Measurements from ENCODE around the gene SORBS1. TPM values are rescaled to one million over a fixed set of nuclear protein-coding genes. Genes with fewer than 3 reads are reported as not detected.

The SORBS1 gene
- total and polyA plus RNA-seq, 2 of the 13 experiments (the other 11 are each of a cell fraction or from before 2014, with no cell fraction given), result 16.8 to 39.8 TPM

DNA sequence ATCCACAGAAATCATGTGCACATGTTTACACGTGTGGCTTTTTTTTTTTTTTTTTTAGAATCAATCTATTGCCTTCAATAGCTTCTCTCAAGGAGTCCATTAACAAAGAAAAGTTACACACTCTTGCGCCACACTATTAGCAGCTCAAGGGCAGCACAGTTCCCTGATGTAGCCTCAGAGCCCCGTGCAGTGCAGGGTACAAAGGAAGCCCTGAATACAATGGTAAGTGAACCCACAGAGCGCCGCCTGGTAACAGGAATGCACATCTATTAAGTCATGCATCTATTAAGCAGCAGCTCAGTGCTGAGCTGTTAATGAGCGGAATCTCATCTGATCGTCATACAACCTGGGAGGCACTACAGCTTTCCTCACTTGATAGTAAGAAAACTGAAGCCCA is 156.7 kb downstream of the SORBS1 start (continued):
- TF ChIP-seq CREBL2 (CRISPR knock-in tag; IDR thresholded peaks at IDR 0.05; ENCODE audit: borderline replicate concordance) (no peak), ZNF331 (CRISPR knock-in tag; IDR thresholded peaks at IDR 0.05) (no peak), TEAD3 (CRISPR knock-in tag; optimal IDR thresholded peaks at IDR 0.05; ENCODE audit: borderline replicate concordance) (peak; percentile 35), ZNF3 (CRISPR knock-in tag; IDR thresholded peaks at IDR 0.05) (no peak), CBFB (CRISPR knock-in tag; IDR thresholded peaks at IDR 0.05) (no peak), ZNF841 (CRISPR knock-in tag; IDR thresholded peaks at IDR 0.05; ENCODE audit: borderline replicate concordance) (no peak), ATF4 (CRISPR knock-in tag; IDR thresholded peaks at IDR 0.05) (no peak), SRSF4 (IDR thresholded peaks at IDR 0.05; ENCODE audit: low read depth, low read length, poor library complexity, severe bottlenecking) (no peak), TRIM24 (CRISPR knock-in tag; IDR thresholded peaks at IDR 0.05) (no peak), SOX13 (IDR thresholded peaks at IDR 0.05) (no peak), SOX13 (CRISPR knock-in tag; conservative IDR thresholded peaks at IDR 0.05 in 1 of 2, IDR thresholded peaks at IDR 0.05 in 1 of 2) (peak in 1 of 2 experiments; percentile 43; a peak in 1 of 4 replicates), FOSL1 (CRISPR knock-in tag; IDR thresholded peaks at IDR 0.05; ENCODE audit: borderline replicate concordance) (no peak), HOXD1 (CRISPR knock-in tag; IDR thresholded peaks at IDR 0.05) (no peak), ZBTB39 (CRISPR knock-in tag; IDR thresholded peaks at IDR 0.05) (no peak), RBAK (CRISPR knock-in tag; IDR thresholded peaks at IDR 0.05) (peak; percentile 89), HNF4A (CRISPR knock-in tag; IDR thresholded peaks at IDR 0.05) (peak; percentile 30; the same call in 1 of the 2 replicates), MYC (CRISPR knock-in tag; IDR thresholded peaks at IDR 0.05; ENCODE audit: borderline replicate concordance) (no peak), RAD51 (IDR thresholded peaks at IDR 0.05; ENCODE audit: borderline replicate concordance) (no peak), MAZ (IDR thresholded peaks at IDR 0.05; ENCODE audit: borderline replicate concordance, low read depth, low read length) (no peak), MAZ (CRISPR knock-in tag; IDR thresholded peaks at IDR 0.05; ENCODE audit: low read depth) (no peak), CEBPB (IDR thresholded peaks at IDR 0.05; ENCODE audit: borderline replicate concordance, low read depth, low read length) (peak; percentile 80), ZNF326 (CRISPR knock-in tag; IDR thresholded peaks at IDR 0.05; ENCODE audit: borderline replicate concordance) (no peak), ZBTB43 (CRISPR knock-in tag; conservative IDR thresholded peaks at IDR 0.05) (no peak)
- TF ChIP-seq, protein P1, sequence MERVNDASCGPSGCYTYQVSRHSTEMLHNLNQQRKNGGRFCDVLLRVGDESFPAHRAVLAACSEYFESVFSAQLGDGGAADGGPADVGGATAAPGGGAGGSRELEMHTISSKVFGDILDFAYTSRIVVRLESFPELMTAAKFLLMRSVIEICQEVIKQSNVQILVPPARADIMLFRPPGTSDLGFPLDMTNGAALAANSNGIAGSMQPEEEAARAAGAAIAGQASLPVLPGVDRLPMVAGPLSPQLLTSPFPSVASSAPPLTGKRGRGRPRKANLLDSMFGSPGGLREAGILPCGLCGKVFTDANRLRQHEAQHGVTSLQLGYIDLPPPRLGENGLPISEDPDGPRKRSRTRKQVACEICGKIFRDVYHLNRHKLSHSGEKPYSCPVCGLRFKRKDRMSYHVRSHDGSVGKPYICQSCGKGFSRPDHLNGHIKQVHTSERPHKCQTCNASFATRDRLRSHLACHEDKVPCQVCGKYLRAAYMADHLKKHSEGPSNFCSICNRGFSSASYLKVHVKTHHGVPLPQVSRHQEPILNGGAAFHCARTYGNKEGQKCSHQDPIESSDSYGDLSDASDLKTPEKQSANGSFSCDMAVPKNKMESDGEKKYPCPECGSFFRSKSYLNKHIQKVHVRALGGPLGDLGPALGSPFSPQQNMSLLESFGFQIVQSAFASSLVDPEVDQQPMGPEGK (CRISPR knock-in tag; IDR thresholded peaks at IDR 0.05), result no peak
